Measurements from ENCODE around the gene CLPX. TPM values are rescaled to one million over a fixed set of nuclear protein-coding genes. Genes with fewer than 3 reads are reported as not detected.

CLPX gene
- total RNA-seq, 1 donor from 2014 or later: 58.7 TPM

GRCh38 chr15:65176056-65176455 lies 9.1 kb downstream of the CLPX start:
- Mint-ChIP-seq H3K27ac (no peak overlapping the region), H3K4me3 (no peak overlapping the region), H3K4me1 (peaks cover under 1% of the 10 kb centered on the region), H3K9me3 (peaks cover 4% of the 10 kb centered on the region), H3K27me3 (ENCODE audit: low read depth) (no peaks in the 10 kb centered on the region), H3K36me3 (peaks cover 30% of the 10 kb centered on the region)
- no peak for DNase-seq (ENCODE audit: low spot score in 2 of 2, unreplicated experiment in 2 of 2)
- TF ChIP-seq, protein P1, sequence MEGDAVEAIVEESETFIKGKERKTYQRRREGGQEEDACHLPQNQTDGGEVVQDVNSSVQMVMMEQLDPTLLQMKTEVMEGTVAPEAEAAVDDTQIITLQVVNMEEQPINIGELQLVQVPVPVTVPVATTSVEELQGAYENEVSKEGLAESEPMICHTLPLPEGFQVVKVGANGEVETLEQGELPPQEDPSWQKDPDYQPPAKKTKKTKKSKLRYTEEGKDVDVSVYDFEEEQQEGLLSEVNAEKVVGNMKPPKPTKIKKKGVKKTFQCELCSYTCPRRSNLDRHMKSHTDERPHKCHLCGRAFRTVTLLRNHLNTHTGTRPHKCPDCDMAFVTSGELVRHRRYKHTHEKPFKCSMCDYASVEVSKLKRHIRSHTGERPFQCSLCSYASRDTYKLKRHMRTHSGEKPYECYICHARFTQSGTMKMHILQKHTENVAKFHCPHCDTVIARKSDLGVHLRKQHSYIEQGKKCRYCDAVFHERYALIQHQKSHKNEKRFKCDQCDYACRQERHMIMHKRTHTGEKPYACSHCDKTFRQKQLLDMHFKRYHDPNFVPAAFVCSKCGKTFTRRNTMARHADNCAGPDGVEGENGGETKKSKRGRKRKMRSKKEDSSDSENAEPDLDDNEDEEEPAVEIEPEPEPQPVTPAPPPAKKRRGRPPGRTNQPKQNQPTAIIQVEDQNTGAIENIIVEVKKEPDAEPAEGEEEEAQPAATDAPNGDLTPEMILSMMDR (IDR thresholded peaks at IDR 0.05; ENCODE audit: unreplicated experiment): no peak

DNA sequence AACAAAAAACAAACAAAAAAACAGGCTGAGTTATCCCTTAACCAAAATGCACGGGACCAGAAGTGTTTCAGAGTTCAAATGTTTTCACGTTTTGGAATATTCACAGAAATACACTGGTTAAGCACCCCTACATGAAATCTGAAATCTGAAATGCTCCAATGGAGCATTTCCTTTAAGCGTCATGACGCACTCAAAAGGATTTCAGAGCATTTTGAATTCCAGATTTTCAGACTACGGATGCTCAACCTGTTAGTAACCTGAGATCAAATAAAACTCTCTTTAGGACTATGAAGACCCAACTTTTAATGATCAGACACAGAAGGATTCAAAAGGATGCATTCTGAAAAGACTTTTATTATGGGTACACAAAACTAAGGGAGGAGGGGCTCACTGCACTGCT lies 9.6 kb downstream of the CLPX start:
- peaks cover 4% of the 10 kb centered on the region for H3K9me3 Mint-ChIP-seq

GRCh38 chr15:65174509-65174908 lies 10.6 kb downstream of the CLPX start:
- H3K27ac Mint-ChIP-seq: no peak overlapping the region
- H3K4me1 Mint-ChIP-seq: no peaks in the 10 kb centered on the region
- TF ChIP-seq, protein P1 (IDR thresholded peaks at IDR 0.05; ENCODE audit: unreplicated experiment): no peak
- peaks cover 4% of the 10 kb centered on the region for H3K9me3 Mint-ChIP-seq
- no peaks in the 10 kb centered on the region for H3K27me3 Mint-ChIP-seq (ENCODE audit: low read depth)
- no peak for DNase-seq (ENCODE audit: low spot score in 2 of 2, unreplicated experiment in 2 of 2)
- H3K4me3 Mint-ChIP-seq: no peak overlapping the region
- H3K36me3 Mint-ChIP-seq: peaks cover 32% of the 10 kb centered on the region

More for the DNA sequence above, 9.6 kb downstream of the CLPX start:
- TF ChIP-seq, protein P1 (IDR thresholded peaks at IDR 0.05; ENCODE audit: unreplicated experiment): no peak
- Mint-ChIP-seq H3K4me1 (no peaks in the 10 kb centered on the region), H3K36me3 (peaks cover 29% of the 10 kb centered on the region), H3K4me3 (no peak overlapping the region), H3K27ac (no peak overlapping the region), H3K27me3 (ENCODE audit: low read depth) (no peaks in the 10 kb centered on the region)
- no peak for DNase-seq (ENCODE audit: low spot score in 2 of 2, unreplicated experiment in 2 of 2)

DNA sequence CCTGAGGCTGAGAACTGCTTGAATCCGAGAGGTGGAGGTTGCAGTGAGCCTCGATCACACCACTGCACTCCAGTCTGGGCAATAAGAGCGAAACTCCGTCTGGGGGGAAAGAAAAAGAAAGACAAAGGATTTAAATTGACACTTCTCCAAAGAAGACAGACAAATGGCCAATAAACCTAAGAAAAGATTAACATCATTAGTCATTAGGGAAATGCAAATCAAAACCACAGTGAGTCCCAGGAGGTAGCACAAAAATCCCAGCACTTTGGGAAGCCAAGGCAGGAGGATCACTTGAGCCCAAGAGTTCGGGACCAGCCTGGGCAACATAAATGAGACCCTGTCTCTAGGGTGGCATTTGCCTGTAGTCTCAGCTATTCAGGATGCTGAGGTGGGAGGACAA lies 12.6 kb downstream of the CLPX start:
- Mint-ChIP-seq H3K27me3 (ENCODE audit: low read depth) (no peaks in the 10 kb centered on the region), H3K27ac (no peak overlapping the region), H3K9me3 (peaks cover 4% of the 10 kb centered on the region), H3K4me1 (no peaks in the 10 kb centered on the region), H3K4me3 (no peak overlapping the region), H3K36me3 (peaks cover 31% of the 10 kb centered on the region)
- no peak for DNase-seq (ENCODE audit: low spot score in 2 of 2, unreplicated experiment in 2 of 2)
- TF ChIP-seq, protein P1 (IDR thresholded peaks at IDR 0.05; ENCODE audit: unreplicated experiment): no peak

GRCh38 chr15:65171428-65171827 lies 13.7 kb downstream of the CLPX start:
- TF ChIP-seq, protein P1 (IDR thresholded peaks at IDR 0.05; ENCODE audit: unreplicated experiment): no peak
- DNase-seq (ENCODE audit: low spot score in 2 of 2, unreplicated experiment in 2 of 2): no peak
- Mint-ChIP-seq H3K27me3 (ENCODE audit: low read depth) (no peaks in the 10 kb centered on the region), H3K27ac (no peak overlapping the region), H3K4me1 (no peaks in the 10 kb centered on the region), H3K36me3 (peaks cover 34% of the 10 kb centered on the region), H3K4me3 (no peak overlapping the region), H3K9me3 (peaks cover 4% of the 10 kb centered on the region)

GRCh38 chr15:65165875-65166274 lies 19.3 kb downstream of the CLPX start:
- H3K9me3 Mint-ChIP-seq: no peaks in the 10 kb centered on the region
- H3K36me3 Mint-ChIP-seq: peaks cover 7% of the 10 kb centered on the region
- no peaks in the 10 kb centered on the region for H3K27me3 Mint-ChIP-seq (ENCODE audit: low read depth)
- no peak overlapping the region for H3K4me3 Mint-ChIP-seq
- TF ChIP-seq, protein P1 (IDR thresholded peaks at IDR 0.05; ENCODE audit: unreplicated experiment): no peak
- H3K4me1 Mint-ChIP-seq: no peaks in the 10 kb centered on the region
- DNase-seq (ENCODE audit: low spot score in 2 of 2, unreplicated experiment in 2 of 2): no peak
- H3K27ac Mint-ChIP-seq: no peak overlapping the region
